ENCODE results near the gene SPAST.
"Not testable (repeated sequence)": the region's sequence is repeated elsewhere in the genome, so short reads cannot be mapped to it uniquely, and the experiment has no call there.

SPAST gene

GRCh38 chr2:32063310-32064020, at the start of gene SPAST:
Gene SPAST, plus strand, starts transcription at chr2:32063556. Its CDS starts 276 bp downstream, at chr2:32063832.
- Histone ChIP-seq H3K9ac (ENCODE audit: low read length) (peak within 1 kb of the TSS; percentile 73), H3K27ac (ENCODE audit: low read depth, low read length) (peak within 1 kb of the TSS; percentile 93), H3K27me3 (ENCODE audit: control insufficient read depth, insufficient read depth, low read length) (no peaks in the 10 kb centered on the region), H3K36me3 (ENCODE audit: control insufficient read depth, insufficient read depth, low read length) (no peaks in the 10 kb centered on the region), H3K4me3 (ENCODE audit: low read length) (peak within 1 kb of the TSS; percentile 89), H3K4me1 (ENCODE audit: control insufficient read depth, insufficient read depth, low read length) (peaks cover 6% of the 10 kb centered on the region)

DNA sequence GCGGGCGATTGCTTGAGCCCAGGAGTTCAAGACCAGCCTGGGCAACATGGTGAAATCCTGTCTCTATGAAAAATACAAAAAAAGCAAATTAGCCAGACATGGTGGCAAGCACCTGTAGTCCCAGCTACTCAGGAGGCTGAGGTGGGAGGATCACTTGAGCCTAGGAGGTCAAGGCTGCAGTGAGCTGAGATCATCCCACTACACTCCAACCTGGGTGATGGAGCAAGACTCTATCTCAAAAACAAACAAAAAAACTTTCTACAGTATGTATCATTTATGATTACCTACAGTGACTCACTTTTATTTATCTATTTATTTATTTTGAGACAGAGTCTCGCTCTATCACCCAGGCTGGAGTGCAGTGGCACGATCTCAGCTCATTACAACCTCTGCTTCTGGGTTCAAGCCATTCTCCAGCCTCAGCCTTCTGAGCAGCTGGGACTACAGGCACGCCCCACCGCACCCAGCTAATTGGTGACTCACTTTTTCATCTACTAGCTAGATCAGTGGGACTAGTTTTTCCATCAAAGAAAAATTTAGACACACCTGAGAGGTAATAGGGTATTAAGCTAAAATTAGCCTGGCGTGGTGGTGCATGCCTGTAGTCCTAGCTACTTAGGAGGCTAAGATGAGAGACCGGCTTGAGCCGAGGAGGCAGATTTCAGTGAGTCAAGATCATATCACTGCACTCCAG, 44.4 kb upstream of the SPAST start:
- H3K27ac ChIP-seq (ENCODE audit: low read depth, low read length); H3K9ac ChIP-seq (ENCODE audit: low read length); H3K4me1 ChIP-seq (ENCODE audit: control insufficient read depth, insufficient read depth, low read length); H3K36me3 ChIP-seq (ENCODE audit: control insufficient read depth, insufficient read depth, low read length); H3K4me3 ChIP-seq (ENCODE audit: low read length); H3K27me3 ChIP-seq (ENCODE audit: control insufficient read depth, insufficient read depth, low read length): not testable (repeated sequence)

DNA sequence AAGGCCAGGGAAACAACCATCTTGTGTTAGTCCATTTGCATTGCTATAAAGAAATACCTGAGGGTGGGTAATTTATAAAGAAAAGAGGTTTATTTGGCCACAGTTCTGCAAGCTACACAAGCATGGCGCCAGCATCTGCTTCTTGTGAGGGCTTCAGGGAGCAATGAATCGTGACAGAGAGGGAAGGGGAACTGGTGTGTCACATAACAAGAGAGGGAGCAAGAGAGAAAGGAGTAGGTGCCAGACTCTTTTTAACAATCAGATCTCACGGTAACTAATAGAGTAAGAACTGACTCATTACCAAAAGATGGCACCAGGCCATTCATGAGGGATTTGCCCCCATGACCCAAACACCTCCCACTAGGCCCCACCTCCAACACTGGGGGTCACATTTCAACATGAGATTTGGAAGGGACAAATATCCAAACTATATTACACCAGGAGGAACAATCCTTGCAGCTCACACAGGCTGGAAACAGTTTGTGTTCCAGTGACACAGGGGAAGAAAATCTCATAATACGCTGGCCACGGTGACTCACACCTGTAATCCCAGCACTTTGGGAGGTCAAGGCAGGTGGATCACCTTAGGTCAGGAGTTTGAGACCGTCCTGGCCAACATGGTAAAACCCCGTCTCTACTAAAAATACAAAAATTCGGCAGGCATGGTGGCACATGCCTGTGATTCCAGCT, 29.0 kb upstream of the SPAST start:
- H3K4me1 ChIP-seq (ENCODE audit: control insufficient read depth, insufficient read depth, low read length); H3K27me3 ChIP-seq (ENCODE audit: control insufficient read depth, insufficient read depth, low read length); H3K36me3 ChIP-seq (ENCODE audit: control insufficient read depth, insufficient read depth, low read length); H3K9ac ChIP-seq (ENCODE audit: low read length); H3K27ac ChIP-seq (ENCODE audit: low read depth, low read length); H3K4me3 ChIP-seq (ENCODE audit: low read length): not testable (repeated sequence)

DNA sequence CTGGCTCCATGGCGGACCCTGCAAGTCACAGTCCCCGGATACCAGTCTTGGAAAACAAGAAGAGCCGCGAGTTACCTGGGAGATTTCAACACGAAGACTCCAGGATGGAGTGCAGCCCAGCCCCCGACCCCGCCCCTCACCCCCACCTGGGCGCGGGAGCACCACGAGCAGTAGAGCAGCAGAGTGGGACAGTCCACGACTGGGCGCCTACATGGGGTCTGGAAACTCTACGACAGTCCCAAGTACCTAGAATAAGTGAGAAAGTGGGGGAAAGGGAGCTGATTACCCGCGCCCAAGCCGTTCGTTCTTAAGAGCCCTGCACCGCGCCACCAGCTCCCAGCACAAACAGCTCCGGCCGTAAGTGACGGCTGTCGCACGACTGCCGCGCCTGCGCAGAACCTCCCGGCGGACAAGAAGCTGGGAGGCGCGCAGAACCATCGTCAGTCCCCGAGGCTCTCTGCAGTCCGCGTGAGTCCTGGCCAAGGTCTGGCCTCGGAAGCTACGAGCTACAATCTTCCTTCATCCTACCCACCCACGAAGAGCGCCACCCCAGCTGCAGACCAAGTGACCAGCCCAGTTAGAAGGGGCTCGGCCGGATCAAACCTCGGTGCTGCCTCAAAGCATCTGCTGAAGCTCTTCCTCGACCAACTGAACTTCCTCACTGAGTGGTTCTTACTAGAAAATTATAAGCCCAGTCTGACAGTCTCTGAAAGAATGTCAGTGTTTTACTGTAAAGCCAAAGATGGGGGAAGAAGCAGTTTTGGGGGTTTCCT, 23.7 kb upstream of the SPAST start, which contains the start of gene DPY30:
DPY30 (minus strand) TSS at position 359 of the 773 bp plus-strand sequence; CDS start at position 10, 349 bp downstream.
- Histone ChIP-seq H3K9ac (ENCODE audit: low read length) (peak within 1 kb of the TSS; percentile 74), H3K36me3 (ENCODE audit: control insufficient read depth, insufficient read depth, low read length) (no peaks in the 10 kb centered on the region), H3K27me3 (ENCODE audit: control insufficient read depth, insufficient read depth, low read length) (no peaks in the 10 kb centered on the region), H3K4me3 (ENCODE audit: low read length) (peak within 1 kb of the TSS; percentile 77), H3K4me1 (ENCODE audit: control insufficient read depth, insufficient read depth, low read length) (peaks cover 3% of the 10 kb centered on the region), H3K27ac (ENCODE audit: low read depth, low read length) (peak within 1 kb of the TSS; percentile 85)

DNA sequence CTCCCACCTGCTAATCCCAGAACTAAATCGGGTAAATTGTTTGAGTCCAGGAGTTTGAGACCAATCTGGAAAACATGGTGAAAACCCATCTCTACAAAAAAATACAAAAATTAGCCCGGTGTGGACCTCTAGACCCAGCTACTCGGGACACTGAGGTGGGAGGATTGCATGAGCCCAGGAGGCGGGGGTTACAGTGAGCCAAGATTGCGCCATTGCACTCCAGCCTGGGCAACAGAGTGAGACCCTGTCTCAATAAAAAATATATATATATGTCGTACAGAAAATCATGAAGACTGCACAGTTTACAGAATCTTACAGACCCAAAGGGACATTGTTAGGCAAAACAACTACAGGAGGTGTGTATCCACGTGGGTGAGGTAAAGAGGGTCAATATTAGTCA, 19.8 kb upstream of the SPAST start:
- Histone ChIP-seq H3K4me3 (ENCODE audit: low read length) (no peak overlapping the region), H3K27me3 (ENCODE audit: control insufficient read depth, insufficient read depth, low read length) (no peaks in the 10 kb centered on the region), H3K4me1 (ENCODE audit: control insufficient read depth, insufficient read depth, low read length) (peaks cover 3% of the 10 kb centered on the region), H3K9ac (ENCODE audit: low read length) (no peak overlapping the region), H3K36me3 (ENCODE audit: control insufficient read depth, insufficient read depth, low read length) (no peaks in the 10 kb centered on the region), H3K27ac (ENCODE audit: low read depth, low read length) (no peak overlapping the region)

DNA sequence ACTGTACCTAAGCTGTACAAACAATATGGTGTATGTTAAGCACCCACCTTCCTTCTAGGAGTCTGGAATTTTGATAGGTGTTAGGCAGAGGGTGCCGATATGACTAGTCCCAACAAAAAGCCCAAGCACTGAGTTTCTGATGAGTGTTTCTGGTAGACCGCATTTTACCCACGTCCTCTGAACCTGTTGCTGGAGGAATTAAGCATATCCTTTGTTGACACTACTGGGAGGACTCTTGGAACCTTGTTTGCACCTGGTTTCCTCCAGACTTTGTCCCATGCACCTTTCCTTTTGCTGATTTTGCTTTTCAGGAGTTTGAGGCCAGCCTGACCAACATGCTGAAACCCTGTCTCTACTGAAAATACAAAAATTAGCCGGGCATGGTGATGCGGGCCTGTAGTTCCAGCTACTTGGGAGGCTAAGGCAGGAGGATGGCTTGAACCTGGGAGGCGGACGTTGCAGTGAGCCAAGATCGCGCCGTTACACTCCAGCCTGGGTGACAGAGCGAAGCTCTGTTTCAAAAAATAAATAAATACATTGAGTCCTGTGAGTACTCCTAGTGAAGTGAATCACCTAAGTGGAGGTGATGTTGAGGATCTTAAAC, 11.4 kb upstream of the SPAST start:
- no peaks in the 10 kb centered on the region for H3K4me1 ChIP-seq (ENCODE audit: control insufficient read depth, insufficient read depth, low read length)
- H3K9ac ChIP-seq (ENCODE audit: low read length): no peak overlapping the region
- H3K27me3 ChIP-seq (ENCODE audit: control insufficient read depth, insufficient read depth, low read length): no peaks in the 10 kb centered on the region
- no peaks in the 10 kb centered on the region for H3K36me3 ChIP-seq (ENCODE audit: control insufficient read depth, insufficient read depth, low read length)
- H3K4me3 ChIP-seq (ENCODE audit: low read length): no peak overlapping the region
- no peak overlapping the region for H3K27ac ChIP-seq (ENCODE audit: low read depth, low read length)

DNA sequence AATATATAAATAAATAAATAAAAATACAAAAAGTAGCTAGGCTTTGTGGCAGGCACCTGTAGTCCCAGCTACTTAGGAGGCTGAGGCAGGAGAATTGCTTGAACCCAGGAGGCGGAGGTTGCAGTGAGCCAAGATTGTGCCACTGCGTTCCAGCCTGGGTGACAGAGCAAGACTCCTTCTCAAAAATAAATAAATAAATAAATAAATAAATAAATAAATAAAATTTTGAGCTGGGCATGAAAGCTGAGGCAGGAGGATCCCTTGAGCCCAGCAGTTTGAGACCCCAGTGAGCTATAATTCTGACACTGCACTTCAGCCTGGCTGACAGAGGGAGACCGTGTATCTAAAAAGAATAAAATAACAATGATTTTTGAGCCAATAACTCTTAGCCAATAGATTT, 8.8 kb upstream of the SPAST start:
- not testable (repeated sequence) for H3K36me3 ChIP-seq (ENCODE audit: control insufficient read depth, insufficient read depth, low read length); H3K9ac ChIP-seq (ENCODE audit: low read length); H3K27ac ChIP-seq (ENCODE audit: low read depth, low read length); H3K4me3 ChIP-seq (ENCODE audit: low read length); H3K27me3 ChIP-seq (ENCODE audit: control insufficient read depth, insufficient read depth, low read length); H3K4me1 ChIP-seq (ENCODE audit: control insufficient read depth, insufficient read depth, low read length)

DNA sequence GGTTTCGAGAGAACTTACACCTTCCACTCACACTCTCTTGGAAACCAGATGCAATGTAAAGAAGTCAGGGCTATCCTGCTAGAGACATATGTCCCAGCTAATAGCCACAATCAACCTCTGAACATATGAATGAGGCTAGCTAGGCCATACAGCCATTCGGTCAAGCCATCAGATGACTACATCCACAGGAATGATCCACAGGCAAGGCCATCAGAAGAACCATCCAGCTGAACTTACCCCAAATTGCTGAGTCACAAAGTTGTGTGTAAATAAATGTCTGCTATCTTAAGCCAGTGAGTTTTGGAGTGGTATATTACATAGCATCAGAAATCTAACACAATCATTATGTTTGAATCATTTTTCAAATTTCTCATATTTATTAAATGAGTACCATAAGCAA, 5.2 kb upstream of the SPAST start:
- H3K27me3 ChIP-seq (ENCODE audit: control insufficient read depth, insufficient read depth, low read length): no peaks in the 10 kb centered on the region
- H3K4me3 ChIP-seq (ENCODE audit: low read length): no peak overlapping the region
- H3K9ac ChIP-seq (ENCODE audit: low read length): no peak overlapping the region
- no peak overlapping the region for H3K27ac ChIP-seq (ENCODE audit: low read depth, low read length)
- H3K4me1 ChIP-seq (ENCODE audit: control insufficient read depth, insufficient read depth, low read length): peaks cover 3% of the 10 kb centered on the region
- H3K36me3 ChIP-seq (ENCODE audit: control insufficient read depth, insufficient read depth, low read length): no peaks in the 10 kb centered on the region

GRCh38 chr2:32060266-32060665, 3.1 kb upstream of the SPAST start:
- no peaks in the 10 kb centered on the region for H3K27me3 ChIP-seq (ENCODE audit: control insufficient read depth, insufficient read depth, low read length)
- H3K27ac ChIP-seq (ENCODE audit: low read depth, low read length): no peak overlapping the region

DNA sequence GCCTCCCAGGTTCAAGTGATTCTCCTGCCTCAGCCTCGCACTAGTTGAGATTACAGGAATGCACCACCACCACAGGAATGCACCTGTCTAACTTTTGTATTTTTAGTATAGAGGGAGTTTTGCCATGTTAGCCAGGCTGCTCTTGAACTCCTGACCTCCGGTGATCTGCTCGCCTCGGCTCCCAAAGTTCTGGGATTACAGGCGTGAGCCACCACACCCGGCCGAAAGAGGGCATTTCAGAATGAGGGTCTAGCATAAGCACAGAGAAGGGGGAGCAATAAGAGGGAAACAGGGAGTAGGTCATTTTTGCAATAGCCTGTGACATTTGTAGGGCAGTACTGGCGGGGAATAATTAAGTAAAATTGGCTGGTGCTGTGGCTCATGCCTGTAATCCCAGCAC, 1.9 kb upstream of the SPAST start:
- Histone ChIP-seq H3K36me3 (ENCODE audit: control insufficient read depth, insufficient read depth, low read length) (no peaks in the 10 kb centered on the region), H3K27me3 (ENCODE audit: control insufficient read depth, insufficient read depth, low read length) (no peaks in the 10 kb centered on the region), H3K4me3 (ENCODE audit: low read length) (no peak overlapping the region), H3K4me1 (ENCODE audit: control insufficient read depth, insufficient read depth, low read length) (peaks cover 6% of the 10 kb centered on the region), H3K9ac (ENCODE audit: low read length) (no peak overlapping the region), H3K27ac (ENCODE audit: low read depth, low read length) (no peak overlapping the region)

More at GRCh38 chr2:32060266-32060665, 3.1 kb upstream of the SPAST start:
- H3K36me3 ChIP-seq (ENCODE audit: control insufficient read depth, insufficient read depth, low read length): no peaks in the 10 kb centered on the region
- H3K9ac ChIP-seq (ENCODE audit: low read length): no peak overlapping the region
- H3K4me1 ChIP-seq (ENCODE audit: control insufficient read depth, insufficient read depth, low read length): peaks cover 6% of the 10 kb centered on the region
- H3K4me3 ChIP-seq (ENCODE audit: low read length): no peak overlapping the region

GRCh38 chr2:32061973-32062861, 1.1 kb upstream of the SPAST start:
- Histone ChIP-seq H3K4me3 (ENCODE audit: low read length) (peak overlapping the region; percentile 89), H3K9ac (ENCODE audit: low read length) (no peak overlapping the region), H3K27me3 (ENCODE audit: control insufficient read depth, insufficient read depth, low read length) (no peaks in the 10 kb centered on the region), H3K27ac (ENCODE audit: low read depth, low read length) (peak overlapping the region; percentile 93), H3K36me3 (ENCODE audit: control insufficient read depth, insufficient read depth, low read length) (no peaks in the 10 kb centered on the region), H3K4me1 (ENCODE audit: control insufficient read depth, insufficient read depth, low read length) (peaks cover 6% of the 10 kb centered on the region)
